Ovary (tissue), 9 donors: ENCODE measurements around the gene GFY. TPM values are rescaled to one million over a fixed set of nuclear protein-coding genes. Genes with fewer than 3 reads are reported as not detected.

Experiments
- DNase-seq, 5 donors: peaks; one replicate each; pipeline ENCODE4 v3.0.0-alpha.2; 2019 to 2020
- H3K27ac ChIP-seq, 2 donors: fragments of 200-600 bp; one replicate each; pipeline versions ENCODE4 v1.5.1 to v1.8.0; 2019 to 2022
- H3K27me3 ChIP-seq: fragments of 200-600 bp; one replicate; pipeline ENCODE4 v1.8.0; 2022
- H3K36me3 ChIP-seq: fragments of 200-600 bp; sonication (generic); one replicate; pipeline ENCODE4 v1.5.1; 2019
- H3K4me1 ChIP-seq: one replicate; pipeline ENCODE4 v1.8.1; 2013; ENCODE audit warnings: mild to moderate bottlenecking, moderate library complexity; ENCODE audit not compliant: insufficient read depth
- H3K4me3 ChIP-seq: fragments of 200-600 bp; sonication (generic); one replicate; pipeline ENCODE4 v1.5.1; 2017
- H3K9me3 ChIP-seq, 2 donors: fragments of 200-600 bp in 1 of 2; sonication (generic) in 1 of 2; one replicate each; pipeline versions ENCODE4 v1.5.1 to v1.8.1; 2013 to 2019; ENCODE audit warnings: mild to moderate bottlenecking in 1 of 2, moderate library complexity in 1 of 2
- CTCF ChIP-seq, 3 donors: fragments of 450-650 bp in 2 of 3; fragments of 200-600 bp in 1 of 3; IDR thresholded peaks; one replicate each; pipeline versions ENCODE4 v1.5.1 to v1.8.0; 2016 to 2022; ENCODE audit warnings: antibody characterized with exemption in 3 of 3, mild to moderate bottlenecking in 1 of 3
- EP300 ChIP-seq: sonication (generic); formaldehyde crosslinking; IDR thresholded peaks from one replicate; pipeline ENCODE4 v1.6.1; 2017; ENCODE audit warnings: antibody characterized with exemption
- POLR2A ChIP-seq: fragments of 450-650 bp; IDR thresholded peaks from one replicate; pipeline ENCODE4 v1.6.1; 2017; ENCODE audit warnings: antibody characterized with exemption, mild to moderate bottlenecking, moderate library complexity
- WGBS, 3 donors: extraction: QIAGEN DNeasy Blood & Tissue Kit in 1 of 3; methylation state at CpG; one replicate each; pipeline versions ENCODE4 v1.1.5 to v1.1.7; 2013 to 2017; 5-methylcytosine and 5-hydroxymethylcytosine counted together
- intact Hi-C, 4 donors: fragments of 100-400 bp; cut with DNase I; formaldehyde crosslinking; loops; one replicate each; pipeline versions ENCODE4 v1.11.0 to v1.15.1; 2022 to 2023
- polyA plus RNA-seq, 2 donors: library from polyadenylated mRNA; stranded (reverse); fragments of 200-250 nt in 1 of 2; fragments of 350-450 nt in 1 of 2; fragmentation: Illumina TruSeq in 1 of 2; extraction: RNeasy Lipid Tissue Mini Kit (QIAGEN cat#74804) in 1 of 2; gene quantifications; one replicate each; pipeline ENCODE4 v1.2.3, GENCODE V29; 2013 to 2014
- total RNA-seq, 7 donors: library from RNA; depleted of rRNA in 2 of 7; stranded (reverse); fragments of >200 nt in 2 of 7; fragmentation: NEBNext Ultra II Directional in 3 of 7; extraction: Animal tissue kit (Norgen Biotek cat#: 25700) in 3 of 7; gene quantifications; one replicate each; pipeline versions ENCODE4 v1.1.0 to v1.2.4, GENCODE V29; 2016 to 2023
- donor health status: DM: no; HTN: no; CAD: no; lungs with moderate emphysema.
- donor health status: DM: no; HTN: no; CAD: no.
- donor health status: Bipolar disorder and iron deficiency.
- donor health status: DM: yes; HTN: yes; CAD: no.
- donor health status: DM: no; HTN: no; CAD: no.
- donor health status: DM: yes; HTN: yes; CAD: no.

The GFY gene
- total and polyA plus RNA-seq, 9 donors, result not detected

GRCh38 chr19:49428547-49429451, 3.6 kb downstream of the GFY start:
- Histone ChIP-seq H3K27me3 (peaks cover 8% of the 10 kb centered on the region), H3K27ac (no peak overlapping the region)

DNA sequence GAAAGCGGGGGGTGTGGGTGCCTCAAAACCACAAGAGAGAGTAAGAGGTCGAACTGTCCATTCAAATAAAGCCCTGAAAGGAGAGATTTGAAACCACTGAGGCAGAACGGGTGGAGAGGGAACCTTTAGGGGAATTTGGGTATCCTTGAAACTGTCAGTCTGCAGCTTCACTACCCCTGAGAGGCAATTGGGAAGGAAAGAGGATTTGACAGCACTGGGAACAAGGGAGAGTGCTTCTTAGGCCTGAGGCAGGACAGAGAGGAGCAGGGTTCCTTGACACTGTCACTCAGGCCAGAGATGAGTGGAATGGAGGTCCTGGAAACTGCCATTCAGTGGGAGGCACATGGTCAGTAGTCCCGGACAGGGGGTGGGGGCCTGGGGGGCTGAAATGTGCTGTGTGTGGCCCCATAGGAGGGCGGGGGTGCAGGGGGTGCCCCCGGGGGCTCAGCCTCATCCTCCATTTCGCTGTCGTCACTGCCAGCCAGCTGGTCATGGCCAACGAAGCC, 5.0 kb downstream of the GFY start:
- WGBS, 3 donors, result 68 to 77% (median 70%) methylated on average over 5 to 9 of the region's 9 CpGs
- intact Hi-C loops, result loop anchor here in 1 of 4 donors (10.0 kb wide), 1 partner anchor 55 kb away; no protein-coding TSS in a partner anchor

More at GRCh38 chr19:49428547-49429451, 3.6 kb downstream of the GFY start:
- Histone ChIP-seq H3K9me3 (no peaks in the 10 kb centered on the region), H3K4me1 (peaks cover 1% of the 10 kb centered on the region), H3K4me3 (no peak overlapping the region), H3K36me3 (no peaks in the 10 kb centered on the region)
- no peak for TF ChIP-seq CTCF (IDR thresholded peaks at IDR 0.05)
- TF ChIP-seq EP300, result no peak
- TF ChIP-seq POLR2A, result no peak
- 12 to 16% (median 14%) methylated on average over 28 to 29 of the region's 29 CpGs for WGBS, 3 donors
- intact Hi-C loops, result no loop called here
- DNase-seq, result no peak

GRCh38 chr19:49430678-49431329, 5.6 kb downstream of the GFY start:
- no peak for TF ChIP-seq CTCF (IDR thresholded peaks at IDR 0.05)
- no peak for TF ChIP-seq POLR2A
- TF ChIP-seq EP300, result no peak
- intact Hi-C loops, result loop anchor here in 1 of 4 donors (10.0 kb wide), 1 partner anchor 56 kb away; no protein-coding TSS in a partner anchor
- H3K4me3 ChIP-seq, result no peak overlapping the region
- H3K9me3 ChIP-seq, result no peaks in the 10 kb centered on the region
- no peak overlapping the region for H3K27ac ChIP-seq
- WGBS, 3 donors, result 65 to 68% (median 66%) methylated on average over 26 to 28 of the region's 28 CpGs
- peaks cover 1% of the 10 kb centered on the region for H3K4me1 ChIP-seq
- no peak for DNase-seq
- H3K36me3 ChIP-seq, result no peaks in the 10 kb centered on the region
- peaks cover 8% of the 10 kb centered on the region for H3K27me3 ChIP-seq

More for the DNA sequence above, 5.0 kb downstream of the GFY start:
- no peaks in the 10 kb centered on the region for H3K9me3 ChIP-seq
- H3K4me3 ChIP-seq, result no peak overlapping the region
- no peak overlapping the region for H3K27ac ChIP-seq
- no peaks in the 10 kb centered on the region for H3K36me3 ChIP-seq
- DNase-seq, result no peak
- peaks cover 1% of the 10 kb centered on the region for H3K4me1 ChIP-seq
- peaks cover 8% of the 10 kb centered on the region for H3K27me3 ChIP-seq
- TF ChIP-seq CTCF (IDR thresholded peaks at IDR 0.05) (no peak), EP300 (no peak), POLR2A (no peak)

DNA sequence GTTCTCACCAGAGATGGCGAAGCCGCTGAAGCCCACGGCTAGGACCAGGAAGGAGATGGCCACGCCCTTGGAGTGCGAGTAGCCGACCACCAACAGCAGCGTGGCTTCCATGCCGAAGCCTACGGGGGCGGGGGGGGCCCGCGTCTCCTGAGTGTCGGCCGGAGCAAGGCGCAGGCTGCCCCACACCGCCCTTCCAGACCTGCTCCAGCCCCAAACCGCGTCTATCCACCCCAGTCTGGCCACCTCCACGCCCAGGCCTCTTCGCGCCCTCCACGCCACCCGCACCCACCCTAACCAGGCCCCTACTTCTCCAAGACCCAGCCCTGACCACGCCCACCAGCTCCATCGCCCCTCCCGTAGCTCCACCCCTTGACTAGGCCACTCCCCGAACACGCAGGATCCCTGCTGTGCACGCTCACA, 6.2 kb downstream of the GFY start:
- H3K4me1 ChIP-seq, result peaks cover 1% of the 10 kb centered on the region
- 44 to 48% (median 45%) methylated on average over 29 of the region's 29 CpGs for WGBS, 3 donors
- H3K36me3 ChIP-seq, result no peaks in the 10 kb centered on the region
- intact Hi-C loops, result loop anchor here in 1 of 4 donors (10.0 kb wide), 1 partner anchor 57 kb away; no protein-coding TSS in a partner anchor
- no peak for DNase-seq
- H3K4me3 ChIP-seq, result no peak overlapping the region
- TF ChIP-seq POLR2A (no peak), EP300 (no peak), CTCF (IDR thresholded peaks at IDR 0.05) (no peak)
- no peak overlapping the region for H3K27ac ChIP-seq
- H3K9me3 ChIP-seq, result no peaks in the 10 kb centered on the region
- peaks cover 8% of the 10 kb centered on the region for H3K27me3 ChIP-seq
